ENCODE measurements around the gene COL4A2. TPM values are rescaled to one million over a fixed set of nuclear protein-coding genes. Genes with fewer than 3 reads are reported as not detected.

Gene COL4A2
- polyA plus RNA-seq, 2 of the 4 experiments (the other 2 are of a cell fraction) = 46.9 to 119 TPM

GRCh38 chr13:110415669-110416068 lies 108.6 kb downstream of the COL4A2 start:
- peak in 1 of 2 experiments; percentile 45; a peak in 1 of 6 replicates for ATAC-seq
- FAIRE-seq = no peak
- peak; percentile 47 to 58 for DNase-seq (ENCODE audit: low read depth in 1 of 2, low spot score in 1 of 2)
- ChIA-PET CTCF (interaction anchor here (1.0 kb wide), 1 partner anchor 40 kb away, joined by 3 read pairs; no protein-coding TSS in a partner anchor), POLR2A (no interaction called here)
- Histone ChIP-seq H3K27ac (peak overlapping the region in 1 of 2 experiments; percentile 84; a peak in 4 of 6 replicates), H3K4me1 (peaks cover 50% of the 10 kb centered on the region), H3K4me2 (no peak overlapping the region), H3K4me3 (no peak overlapping the region), H3K9me3 (no peaks in the 10 kb centered on the region)
- TF ChIP-seq USF2 (IDR thresholded peaks at IDR 0.05) (peak; percentile 34; the same call in 1 of the 2 replicates), HEYL (CRISPR knock-in tag; IDR thresholded peaks at IDR 0.05) (no peak), JUN (IDR thresholded peaks at IDR 0.05) (no peak), HOXA7 (CRISPR knock-in tag; IDR thresholded peaks at IDR 0.05) (no peak), MAX (IDR thresholded peaks at IDR 0.05) (0 out of 2 replicates have a peak, but pooled peaks have one; percentile 31), HDAC2 (IDR thresholded peaks at IDR 0.05) (no peak), FOSB (CRISPR knock-in tag; IDR thresholded peaks at IDR 0.05) (no peak), SREBF2 (IDR thresholded peaks at IDR 0.05) (no peak), ZNF302 (CRISPR knock-in tag; IDR thresholded peaks at IDR 0.05) (no peak), POLR2A (IDR thresholded peaks at IDR 0.05; ENCODE audit: low read length) (no peak), FOSL2 (IDR thresholded peaks at IDR 0.05) (no peak), FOSL2 (CRISPR knock-in tag; IDR thresholded peaks at IDR 0.05) (0 out of 2 replicates have a peak, but pooled peaks have one; percentile 51), ZC3H11A (IDR thresholded peaks at IDR 0.05) (no peak), KDM5A (IDR thresholded peaks at IDR 0.05) (no peak)
- 82% methylated on average over 8 of the region's 8 CpGs for WGBS (ENCODE audit: missing lambda C conversion rate)

GRCh38 chr13:110416131-110417025 lies 109.3 kb downstream of the COL4A2 start:
- FAIRE-seq (no peak), ATAC-seq (no peak), DNase-seq (ENCODE audit: low read depth in 1 of 2, low spot score in 1 of 2) (no peak)
- WGBS (ENCODE audit: missing lambda C conversion rate) = 89% methylated on average over 7 of the region's 7 CpGs
- peaks cover 45% of the 10 kb centered on the region for H3K4me1 ChIP-seq
- H3K27ac ChIP-seq = peak overlapping the region in 1 of 2 experiments; percentile 84; a peak in 3 of 6 replicates
- H3K4me2 ChIP-seq = no peak overlapping the region
- POLR2A ChIA-PET = no interaction called here
- CTCF ChIA-PET = interaction anchor here (1.0 to 2.3 kb wide), 3 partner anchors 39 to 194 kb away, joined by 3 to 8 read pairs (median 3); no protein-coding TSS in a partner anchor
- TF ChIP-seq RARB (CRISPR knock-in tag; IDR thresholded peaks at IDR 0.05) = no peak
- TF ChIP-seq E2F6 (IDR thresholded peaks at IDR 0.05; ENCODE audit: borderline replicate concordance, low read depth) = no peak
- peak in 1 of 2 experiments; percentile 17; a peak in 1 of 4 replicates for TF ChIP-seq CEBPB (IDR thresholded peaks at IDR 0.05)
- no peak overlapping the region for H3K4me3 ChIP-seq
- no peaks in the 10 kb centered on the region for H3K9me3 ChIP-seq

GRCh38 chr13:110418944-110419343 lies 111.9 kb downstream of the COL4A2 start:
- H3K4me2 ChIP-seq = peak overlapping the region; percentile 34
- 64% methylated on average over 9 of the region's 9 CpGs for WGBS (ENCODE audit: missing lambda C conversion rate)
- ChIA-PET CTCF (interaction anchor here (0.6 to 1.6 kb wide), 5 partner anchors 37 to 197 kb away, joined by 3 to 5 read pairs (median 3); no protein-coding TSS in a partner anchor), POLR2A (interaction anchor here (1.4 kb wide), 1 partner anchor 112 kb away, joined by 4 read pairs; the partner anchor contains the start of genes COL4A1 and COL4A2)
- H3K4me1 ChIP-seq = peaks cover 45% of the 10 kb centered on the region
- H3K4me3 ChIP-seq = no peak overlapping the region
- peak overlapping the region; percentile 68 to 84 for H3K27ac ChIP-seq
- ATAC-seq (peak; percentile 62 to 74; a peak in 5 of 6 replicates), DNase-seq (ENCODE audit: low read depth in 1 of 2, low spot score in 1 of 2) (peak in 1 of 2 experiments; percentile 36), FAIRE-seq (no peak)
- no peaks in the 10 kb centered on the region for H3K9me3 ChIP-seq
- TF ChIP-seq E2F6 (IDR thresholded peaks at IDR 0.05; ENCODE audit: borderline replicate concordance, low read depth) (no peak), REST (IDR thresholded peaks at IDR 0.05) (no peak), CHD4 (IDR thresholded peaks at IDR 0.05; ENCODE audit: borderline replicate concordance) (no peak), FOSB (CRISPR knock-in tag; IDR thresholded peaks at IDR 0.05) (no peak), CHD2 (IDR thresholded peaks at IDR 0.05; ENCODE audit: low read length, partially characterized antibody) (no peak), PBX3 (IDR thresholded peaks at IDR 0.05) (no peak), CBX8 (IDR thresholded peaks at IDR 0.05) (no peak), JUN (IDR thresholded peaks at IDR 0.05) (no peak), HES2 (IDR thresholded peaks at IDR 0.05) (no peak), RFX5 (IDR thresholded peaks at IDR 0.05) (no peak), KDM1A (IDR thresholded peaks at IDR 0.05; ENCODE audit: low read depth) (no peak), RARB (CRISPR knock-in tag; IDR thresholded peaks at IDR 0.05) (no peak), EHF (CRISPR knock-in tag; IDR thresholded peaks at IDR 0.05) (no peak), NR3C1 (IDR thresholded peaks at IDR 0.05) (no peak)
